Spinal cord (tissue), 10 donors: ENCODE data around the gene TMC4. TPM values are rescaled to one million over a fixed set of nuclear protein-coding genes. Genes with fewer than 3 reads are reported as not detected.

Source experiments
- DNase-seq, 6 donors: peaks; one replicate each; pipeline versions ENCODE4 v3.0.0 to v3.0.0-alpha.2; 2013 to 2015; ENCODE audit warnings: low spot score in 6 of 6, low read depth in 4 of 6
- H3K27ac ChIP-seq: one replicate; pipeline ENCODE4 v1.5.1; 2013; ENCODE audit warnings: low read depth, low read length, control low read depth
- H3K27me3 ChIP-seq: one replicate; pipeline ENCODE4 v1.6.1; 2013; ENCODE audit warnings: low read length; ENCODE audit not compliant: control insufficient read depth, insufficient read depth
- H3K36me3 ChIP-seq: one replicate; pipeline ENCODE4 v1.6.1; 2013; ENCODE audit warnings: low read length; ENCODE audit not compliant: control insufficient read depth, insufficient read depth
- H3K4me1 ChIP-seq: one replicate; pipeline ENCODE4 v1.6.1; 2013; ENCODE audit warnings: low read length; ENCODE audit not compliant: control insufficient read depth, insufficient read depth
- H3K4me3 ChIP-seq: one replicate; pipeline ENCODE4 v1.5.1; 2013; ENCODE audit warnings: low read depth, low read length, control low read depth
- H3K9me3 ChIP-seq: one replicate; pipeline ENCODE4 v1.6.1; 2013; ENCODE audit warnings: low read length; ENCODE audit not compliant: control insufficient read depth, insufficient read depth
- WGBS: methylation state at CpG from one replicate; pipeline ENCODE4 v1.1.5; 2013; ENCODE audit warnings: missing lambda C conversion rate; ENCODE audit not compliant: insufficient coverage; 5-methylcytosine and 5-hydroxymethylcytosine counted together
- polyA plus RNA-seq, 2 donors: library from polyadenylated mRNA; unstranded; fragments of 120-200 nt; gene quantifications; one replicate each; pipeline ENCODE4 v1.2.1, GENCODE V29; 2013; ENCODE audit not compliant: insufficient read length in 2 of 2
- total RNA-seq, 2 donors: library from RNA; depleted of rRNA in 1 of 2; stranded (reverse); fragments of 120-200 nt in 1 of 2; fragments of >200 nt in 1 of 2; gene quantifications; one replicate each; pipeline versions ENCODE4 v1.2.3 to v1.2.4, GENCODE V29; 2013 to 2014
- donor health status: healthy.

Gene TMC4
- total and polyA plus RNA-seq, 4 donors: 0.50 to 4.2 (median 2.4) TPM

- DNase-seq: no peak
- Histone ChIP-seq H3K27ac (no peak overlapping the region), H3K4me1 (peaks cover 11% of the 10 kb centered on the region), H3K36me3 (peaks cover 10% of the 10 kb centered on the region), H3K27me3 (peaks cover 11% of the 10 kb centered on the region), H3K4me3 (no peak overlapping the region), H3K9me3 (no peaks in the 10 kb centered on the region)
- 93% methylated on average over 12 of the region's 21 CpGs for WGBS
These were observed 3.7 kb downstream of the TMC4 start for GRCh38 chr19:54169149-54169740.

- peaks cover 13% of the 10 kb centered on the region for H3K27me3 ChIP-seq
- peak in 3 of 6 donors; percentile 79 to 94 (median 94) for DNase-seq
- H3K9me3 ChIP-seq: no peaks in the 10 kb centered on the region
- peaks cover 4% of the 10 kb centered on the region for H3K36me3 ChIP-seq
- no peak overlapping the region for H3K27ac ChIP-seq
- H3K4me1 ChIP-seq: peaks cover 11% of the 10 kb centered on the region
- WGBS: 32% methylated on average over 22 of the region's 25 CpGs
- no peak overlapping the region for H3K4me3 ChIP-seq
These were observed 4.6 kb downstream of the TMC4 start for GRCh38 chr19:54168174-54168917.

GRCh38 chr19:54165222-54165621 lies 7.7 kb downstream of the TMC4 start:
- 91% methylated on average over 25 of the region's 25 CpGs for WGBS
- Histone ChIP-seq H3K4me3 (no peak overlapping the region), H3K27me3 (peaks cover 13% of the 10 kb centered on the region), H3K36me3 (no peaks in the 10 kb centered on the region), H3K27ac (no peak overlapping the region), H3K9me3 (no peaks in the 10 kb centered on the region), H3K4me1 (peaks cover 38% of the 10 kb centered on the region)
- DNase-seq: no peak

GRCh38 chr19:54164369-54165068 lies 8.4 kb downstream of the TMC4 start:
- WGBS: 9% methylated on average over 34 of the region's 37 CpGs
- no peak overlapping the region for H3K27ac ChIP-seq
- peaks cover 40% of the 10 kb centered on the region for H3K4me1 ChIP-seq
- H3K36me3 ChIP-seq: no peaks in the 10 kb centered on the region
- no peaks in the 10 kb centered on the region for H3K9me3 ChIP-seq
- no peak overlapping the region for H3K4me3 ChIP-seq
- DNase-seq: no peak
- H3K27me3 ChIP-seq: peaks cover 13% of the 10 kb centered on the region

GRCh38 chr19:54162884-54163283 lies 10.1 kb downstream of the TMC4 start:
- H3K27ac ChIP-seq: no peak overlapping the region
- WGBS: 77% methylated on average over 10 of the region's 14 CpGs

GRCh38 chr19:54162241-54162805 lies 10.6 kb downstream of the TMC4 start:
- Histone ChIP-seq H3K9me3 (no peaks in the 10 kb centered on the region), H3K4me3 (peak overlapping the region; percentile 33), H3K4me1 (peaks cover 46% of the 10 kb centered on the region), H3K36me3 (peaks cover 11% of the 10 kb centered on the region), H3K27me3 (peaks cover 13% of the 10 kb centered on the region), H3K27ac (no peak overlapping the region)
- WGBS: 2% methylated on average over 26 of the region's 35 CpGs
- DNase-seq: peak in 2 of 6 donors; percentile 37 to 62

More at GRCh38 chr19:54162884-54163283, 10.1 kb downstream of the TMC4 start:
- Histone ChIP-seq H3K4me1 (peaks cover 46% of the 10 kb centered on the region), H3K4me3 (peak overlapping the region; percentile 33), H3K27me3 (peaks cover 13% of the 10 kb centered on the region), H3K9me3 (no peaks in the 10 kb centered on the region), H3K36me3 (peaks cover 5% of the 10 kb centered on the region)
- DNase-seq: no peak

- Histone ChIP-seq H3K27me3 (peaks cover 13% of the 10 kb centered on the region), H3K27ac (peak overlapping the region; percentile 88), H3K4me3 (peak overlapping the region; percentile 53), H3K4me1 (peaks cover 46% of the 10 kb centered on the region), H3K9me3 (no peaks in the 10 kb centered on the region), H3K36me3 (peaks cover 25% of the 10 kb centered on the region)
- DNase-seq: no peak
- 47% methylated on average over 13 of the region's 13 CpGs for WGBS
These were observed 12.1 kb downstream of the TMC4 start for GRCh38 chr19:54160854-54161253.

GRCh38 chr19:54160182-54160811 lies 12.7 kb downstream of the TMC4 start:
- peak overlapping the region; percentile 53 for H3K4me3 ChIP-seq
- H3K36me3 ChIP-seq: peaks cover 31% of the 10 kb centered on the region
- peaks cover 46% of the 10 kb centered on the region for H3K4me1 ChIP-seq
- DNase-seq: no peak
- under 1% methylated on average over 27 of the region's 28 CpGs for WGBS
- no peaks in the 10 kb centered on the region for H3K9me3 ChIP-seq
- peak overlapping the region; percentile 88 for H3K27ac ChIP-seq
- H3K27me3 ChIP-seq: peaks cover 12% of the 10 kb centered on the region
